Ovary (tissue), 9 donors: ENCODE results near the gene IGSF9. TPM values are rescaled to one million over a fixed set of nuclear protein-coding genes. Genes with fewer than 3 reads are reported as not detected.

Experiments
- DNase-seq, 5 donors: peaks; one replicate each; pipeline ENCODE4 v3.0.0-alpha.2; 2019 to 2020
- H3K27ac ChIP-seq, 2 donors: fragments of 200-600 bp; one replicate each; pipeline versions ENCODE4 v1.5.1 to v1.8.0; 2019 to 2022
- H3K27me3 ChIP-seq: fragments of 200-600 bp; one replicate; pipeline ENCODE4 v1.8.0; 2022
- H3K36me3 ChIP-seq: fragments of 200-600 bp; sonication (generic); one replicate; pipeline ENCODE4 v1.5.1; 2019
- H3K4me1 ChIP-seq: one replicate; pipeline ENCODE4 v1.8.1; 2013; ENCODE audit warnings: mild to moderate bottlenecking, moderate library complexity; ENCODE audit not compliant: insufficient read depth
- H3K4me3 ChIP-seq: fragments of 200-600 bp; sonication (generic); one replicate; pipeline ENCODE4 v1.5.1; 2017
- H3K9me3 ChIP-seq, 2 donors: fragments of 200-600 bp in 1 of 2; sonication (generic) in 1 of 2; one replicate each; pipeline versions ENCODE4 v1.5.1 to v1.8.1; 2013 to 2019; ENCODE audit warnings: mild to moderate bottlenecking in 1 of 2, moderate library complexity in 1 of 2
- EP300 ChIP-seq: sonication (generic); formaldehyde crosslinking; IDR thresholded peaks from one replicate; pipeline ENCODE4 v1.6.1; 2017; ENCODE audit warnings: antibody characterized with exemption
- whole genome bisulfite sequencing, 3 donors: extraction: QIAGEN DNeasy Blood & Tissue Kit in 1 of 3; methylation state at CpG; one replicate each; pipeline versions ENCODE4 v1.1.5 to v1.1.7; 2013 to 2017; 5-methylcytosine and 5-hydroxymethylcytosine counted together
- intact Hi-C, 4 donors: fragments of 100-400 bp; cut with DNase I; formaldehyde crosslinking; loops; one replicate each; pipeline versions ENCODE4 v1.11.0 to v1.15.1; 2022 to 2023
- microRNA-seq, 3 donors: library from miRNA; unstranded; fragments of <30 nt; microRNA quantifications; one replicate each; pipeline versions ENCODE4 to v1.2.0, GENCODE V29; 2019 to 2020
- polyA plus RNA-seq, 2 donors: library from polyadenylated mRNA; stranded (reverse); fragments of 200-250 nt in 1 of 2; fragments of 350-450 nt in 1 of 2; fragmentation: Illumina TruSeq in 1 of 2; extraction: RNeasy Lipid Tissue Mini Kit (QIAGEN cat#74804) in 1 of 2; gene quantifications; one replicate each; pipeline ENCODE4 v1.2.3, GENCODE V29; 2013 to 2014
- small RNA-seq: library from RNA; depleted of rRNA; stranded (forward); fragments of <200 nt; gene quantifications from one replicate; pipeline ENCODE3, GENCODE V24; 2016
- total RNA-seq, 7 donors: library from RNA; depleted of rRNA in 2 of 7; stranded (reverse); fragments of >200 nt in 2 of 7; fragmentation: NEBNext Ultra II Directional in 3 of 7; extraction: Animal tissue kit (Norgen Biotek cat#: 25700) in 3 of 7; gene quantifications; one replicate each; pipeline versions ENCODE4 v1.1.0 to v1.2.4, GENCODE V29; 2016 to 2023
- donor health status: DM: no; HTN: no; CAD: no; lungs with moderate emphysema.
- donor health status: DM: no; HTN: no; CAD: no.
- donor health status: Bipolar disorder and iron deficiency.
- donor health status: DM: yes; HTN: yes; CAD: no.
- donor health status: DM: no; HTN: no; CAD: no.
- donor health status: DM: yes; HTN: yes; CAD: no.

IGSF9 gene
- total and polyA plus RNA-seq, 9 donors = 0.10 to 14.0 (median 1.3) TPM

DNA sequence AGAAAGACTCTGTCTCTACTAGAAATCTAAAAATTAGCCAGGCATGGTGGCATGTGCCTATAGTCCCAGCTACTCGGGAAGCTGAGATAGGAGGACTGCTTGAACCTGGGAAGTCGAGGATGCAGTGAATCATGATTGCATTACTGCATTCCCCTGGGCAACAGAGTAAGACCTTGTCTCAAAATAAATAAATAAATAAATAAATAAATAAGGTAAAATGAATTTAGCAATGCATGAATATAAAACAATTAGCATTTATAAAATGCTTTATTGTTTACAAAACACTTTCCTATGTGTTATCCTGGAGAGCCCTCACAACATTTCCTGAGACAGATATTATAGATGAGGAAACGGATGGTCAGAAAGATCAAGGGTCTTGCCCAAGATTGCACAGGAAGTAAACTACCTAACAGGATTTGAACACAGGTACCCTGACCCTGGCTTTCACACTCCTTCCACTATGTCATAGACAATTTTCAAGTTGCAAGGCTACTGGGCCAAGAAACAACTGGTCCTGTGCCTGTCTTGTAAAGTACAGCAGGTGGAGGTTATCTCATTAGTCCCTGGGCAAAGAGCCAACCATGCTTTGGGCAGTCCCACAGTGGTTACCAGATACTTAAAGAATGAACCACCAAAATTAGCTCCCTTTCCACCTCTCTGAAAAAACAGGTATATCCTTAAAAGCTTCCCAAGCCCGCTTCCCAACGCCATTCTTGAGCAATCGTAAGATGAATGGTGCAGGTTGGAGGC is 67.5 kb downstream of the IGSF9 start:
- H3K27ac ChIP-seq = no peak overlapping the region
- no peaks in the 10 kb centered on the region for H3K9me3 ChIP-seq
- no peaks in the 10 kb centered on the region for H3K36me3 ChIP-seq
- no peaks in the 10 kb centered on the region for H3K4me1 ChIP-seq
- no peak for DNase-seq
- TF ChIP-seq EP300 = no peak
- H3K27me3 ChIP-seq = no peaks in the 10 kb centered on the region
- 90 to 96% (median 94%) methylated on average over 6 of the region's 6 CpGs for WGBS, 3 donors
- no peak overlapping the region for H3K4me3 ChIP-seq
- intact Hi-C loops = no loop called here

Small RNA genes within 50 kb of the gene (microRNA-seq; reads per million reads assigned to microRNA genes)
- gene MIR4259 = 0 to 0.38 (median 0) reads per million in 3 donors

Small RNA genes within 50 kb of the gene (small RNA-seq; reads per million reads assigned to genes)
- gene MIR4259 = not detected

Other genes with a start within 250 kb of the IGSF9 start
- 1 to 10 TPM in 2 of 7 donors, under 1 TPM in 2, not detected in 3; 0.96 to 1.7 (median 1.2) TPM for gene CRP, start 231.0 kb downstream of the IGSF9 start, total RNA-seq
- not detected for gene CRP, start 231.0 kb downstream of the IGSF9 start, polyA plus RNA-seq
- 100 to 1,000 TPM in 1 of 7 donors, 10 to 100 TPM in 6; 26.9 to 115 (median 37.5) TPM for gene DUSP23, start 164.7 kb downstream of the IGSF9 start, total RNA-seq
- gene DUSP23, start 164.7 kb downstream of the IGSF9 start, polyA plus RNA-seq = 10 to 100 TPM; 32.6 to 63.8 TPM
- gene FCRL6, start 143.3 kb downstream of the IGSF9 start, total RNA-seq = under 1 TPM in 5 of 7 donors, not detected in 2; 0.17 to 0.48 (median 0.20) TPM
- 1 to 10 TPM in 1 of 2 donors, under 1 TPM in 1; 0.08 to 2.3 TPM for gene FCRL6, start 143.3 kb downstream of the IGSF9 start, polyA plus RNA-seq
- gene SLAMF8, start 118.7 kb downstream of the IGSF9 start, total RNA-seq = 1 to 10 TPM in 3 of 7 donors, under 1 TPM in 4; 0.43 to 6.2 (median 0.72) TPM
- 1 to 10 TPM in 1 of 2 donors, under 1 TPM in 1; 0.73 to 8.4 TPM for gene SLAMF8, start 118.7 kb downstream of the IGSF9 start, polyA plus RNA-seq
- under 1 TPM in 5 of 7 donors, not detected in 2; 0.18 to 0.48 (median 0.23) TPM for gene VSIG8, start 83.0 kb downstream of the IGSF9 start, total RNA-seq
- under 1 TPM in 1 of 2 donors, not detected in 1; 0.06 TPM for gene VSIG8, start 83.0 kb downstream of the IGSF9 start, polyA plus RNA-seq
- gene CFAP45, start 45.4 kb downstream of the IGSF9 start, total RNA-seq = 10 to 100 TPM in 1 of 7 donors, 1 to 10 TPM in 6; 1.1 to 16.7 (median 1.5) TPM
- under 1 TPM; 0.30 to 0.50 TPM for gene CFAP45, start 45.4 kb downstream of the IGSF9 start, polyA plus RNA-seq
- gene TAGLN2, start 20.1 kb downstream of the IGSF9 start, total RNA-seq = 100 to 1,000 TPM in 6 of 7 donors, 10 to 100 TPM in 1; 81.8 to 202 (median 149) TPM
- gene TAGLN2, start 20.1 kb downstream of the IGSF9 start, polyA plus RNA-seq = 100 to 1,000 TPM; 174 to 266 TPM
- gene SLAMF9, start 8.6 kb upstream of the IGSF9 start, total RNA-seq = not detected
- not detected for gene SLAMF9, start 8.6 kb upstream of the IGSF9 start, polyA plus RNA-seq
- gene PIGM, start 86.4 kb upstream of the IGSF9 start, total RNA-seq = 1 to 10 TPM; 3.8 to 7.4 (median 5.9) TPM
- 1 to 10 TPM; 2.7 to 7.1 TPM for gene PIGM, start 86.4 kb upstream of the IGSF9 start, polyA plus RNA-seq
- gene KCNJ10, start 124.5 kb upstream of the IGSF9 start, total RNA-seq = under 1 TPM in 2 of 7 donors, not detected in 5; 0.15 to 0.18 TPM
- gene KCNJ10, start 124.5 kb upstream of the IGSF9 start, polyA plus RNA-seq = under 1 TPM; 0.02 to 0.28 TPM
- not detected for gene KCNJ9, start 135.9 kb upstream of the IGSF9 start, total RNA-seq
- gene KCNJ9, start 135.9 kb upstream of the IGSF9 start, polyA plus RNA-seq = under 1 TPM in 1 of 2 donors, not detected in 1; 0.01 TPM
- 10 to 100 TPM; 24.2 to 45.6 (median 34.2) TPM for gene IGSF8, start 153.0 kb upstream of the IGSF9 start, total RNA-seq
- gene IGSF8, start 153.0 kb upstream of the IGSF9 start, polyA plus RNA-seq = 10 to 100 TPM in 1 of 2 donors, 1 to 10 TPM in 1; 7.3 to 36.7 TPM
- gene ATP1A2, start 170.1 kb upstream of the IGSF9 start, total RNA-seq = 10 to 100 TPM in 4 of 7 donors, 1 to 10 TPM in 3; 3.0 to 34.0 (median 15.0) TPM
- 10 to 100 TPM; 10.4 to 38.6 TPM for gene ATP1A2, start 170.1 kb upstream of the IGSF9 start, polyA plus RNA-seq
- under 1 TPM in 1 of 7 donors, not detected in 6; 0.22 TPM for gene ATP1A4, start 206.0 kb upstream of the IGSF9 start, total RNA-seq
- gene ATP1A4, start 206.0 kb upstream of the IGSF9 start, polyA plus RNA-seq = under 1 TPM in 1 of 2 donors, not detected in 1; 0.37 TPM
- gene CASQ1, start 245.0 kb upstream of the IGSF9 start, total RNA-seq = under 1 TPM in 4 of 7 donors, not detected in 3; 0.15 to 0.61 (median 0.43) TPM
- gene CASQ1, start 245.0 kb upstream of the IGSF9 start, polyA plus RNA-seq = under 1 TPM; 0.06 to 0.92 TPM